SK-N-SH (cell line): ENCODE measurements around the gene SLC25A51. TPM values are rescaled to one million over a fixed set of nuclear protein-coding genes. Genes with fewer than 3 reads are reported as not detected.

Source experiments
- CTCF ChIA-PET: fragments of 300-600, 350-600 bp; formaldehyde crosslinking; extraction: SDS; loops from one replicate; lab custom pipeline; 2021; lab: Yijun Ruan, JAX
- POLR2A ChIA-PET: fragments of 350-600 bp; sonication (Branson Sonifier 250); formaldehyde crosslinking; extraction: SDS; loops from one replicate; lab custom pipeline; 2020; ENCODE audit warnings: antibody characterized with exemption, inconsistent platforms; lab: Yijun Ruan, JAX
- DNase-seq: peaks from one replicate; pipeline ENCODE4 v3.0.0; 2012
- H2AFZ ChIP-seq: fragments of 200-600 bp; sonication (generic); 2 replicates; pipeline ENCODE4 v1.8.1; 2016; ENCODE audit warnings: antibody characterized with exemption, mild to moderate bottlenecking, low read depth
- H3F3A ChIP-seq: fragments of 200-600 bp; sonication (generic); replicated peaks from 2 replicates; pipeline ENCODE3; 2016; ENCODE audit warnings: antibody characterized with exemption, mild to moderate bottlenecking; ENCODE audit not compliant: insufficient read depth
- H3K27ac ChIP-seq, 2 experiments: fragments of 200-500 bp in 1 of 2; fragments of 200-600 bp in 1 of 2; sonication (Bioruptor generic) in 1 of 2; sonication (generic), shearing (Covaris generic) in 1 of 2; 2 replicates each; pipeline versions ENCODE4 v1.5.1 to v1.6.1; 2014 to 2016; ENCODE audit warnings: low read depth in 2 of 2, inconsistent platforms in 1 of 2, low read length in 1 of 2, mild to moderate bottlenecking in 1 of 2, mixed read lengths in 1 of 2
- H3K27me3 ChIP-seq: fragments of 200-600 bp; sonication (generic), shearing (Covaris generic); 2 replicates; pipeline ENCODE4 v1.6.1; 2016; ENCODE audit warnings: mixed run types; ENCODE audit not compliant: insufficient read depth
- H3K36me3 ChIP-seq, 2 experiments: fragments of 200-500 bp in 1 of 2; fragments of 200-600 bp in 1 of 2; sonication (Bioruptor generic) in 1 of 2; sonication (generic) in 1 of 2; replicated peaks in 1 of 2; 2 replicates each; pipeline versions ENCODE3 to v1.5.1; 2014 to 2016; ENCODE audit warnings: low read length in 1 of 2, mild to moderate bottlenecking in 1 of 2; ENCODE audit not compliant: insufficient read depth in 2 of 2, control insufficient read depth in 1 of 2
- H3K4me1 ChIP-seq, 2 experiments: fragments of 200-500 bp in 1 of 2; fragments of 200-600 bp in 1 of 2; sonication (Bioruptor generic) in 1 of 2; sonication (generic), shearing (Covaris generic) in 1 of 2; 2 replicates each; pipeline versions ENCODE4 v1.5.1 to v1.6.1; 2014 to 2016; ENCODE audit warnings: low read depth in 1 of 2, low read length in 1 of 2, mixed run types in 1 of 2; ENCODE audit not compliant: insufficient read depth in 2 of 2, control insufficient read depth in 1 of 2
- H3K4me2 ChIP-seq: fragments of 200-600 bp; sonication (generic), shearing (Covaris generic); 2 replicates; pipeline ENCODE4 v1.6.1; 2017; ENCODE audit warnings: mixed run types
- H3K4me3 ChIP-seq, 2 experiments: fragments of 200-500 bp in 1 of 2; fragments of 200-600 bp in 1 of 2; sonication (Bioruptor generic) in 1 of 2; sonication (generic), shearing (Covaris generic) in 1 of 2; 2 replicates each; pipeline versions ENCODE4 v1.5.1 to v1.8.1; 2014 to 2016; ENCODE audit warnings: low read depth in 2 of 2, inconsistent platforms in 1 of 2, low read length in 1 of 2, mild to moderate bottlenecking in 1 of 2, mixed read lengths in 1 of 2, moderate library complexity in 1 of 2
- H3K79me2 ChIP-seq: fragments of 200-600 bp; sonication (generic); 2 replicates; pipeline ENCODE4 v1.8.1; 2017; ENCODE audit warnings: mild to moderate bottlenecking; ENCODE audit not compliant: insufficient read depth
- H3K9ac ChIP-seq: fragments of 200-600 bp; sonication (generic); 2 replicates; pipeline ENCODE4 v1.6.1; 2017; ENCODE audit warnings: mixed run types
- H3K9me2 ChIP-seq: fragments of 200-600 bp; sonication (generic); 2 replicates; pipeline ENCODE4 v1.6.1; 2017; ENCODE audit warnings: mixed run types
- H3K9me3 ChIP-seq: fragments of 200-600 bp; sonication (generic); 2 replicates; pipeline ENCODE4 v1.6.1; 2017; ENCODE audit warnings: mixed run types, mild to moderate bottlenecking, moderate library complexity
- H4K20me1 ChIP-seq: fragments of 200-600 bp; sonication (generic); 2 replicates; pipeline ENCODE4 v1.6.1; 2017; ENCODE audit warnings: mild to moderate bottlenecking, mixed run types; ENCODE audit not compliant: insufficient read depth
- CHD2 ChIP-seq: fragments of 150-350 bp; IDR thresholded peaks from 2 replicates; pipeline ENCODE4 v1.6.1; 2018; ENCODE audit warnings: low read length; ENCODE audit not compliant: partially characterized antibody
- FOSL2 ChIP-seq: IDR thresholded peaks from 2 replicates; pipeline ENCODE4 v1.4.0; 2012; ENCODE audit warnings: low read depth, mild to moderate bottlenecking, moderate library complexity, borderline replicate concordance
- FOXM1 ChIP-seq: IDR thresholded peaks from 2 replicates; pipeline ENCODE4 v1.4.0; 2012; ENCODE audit warnings: low read depth, mild to moderate bottlenecking
- JUND ChIP-seq: IDR thresholded peaks from 2 replicates; pipeline ENCODE4 v1.4.0; 2012
- MEF2A ChIP-seq: IDR thresholded peaks from 2 replicates; pipeline ENCODE4 v1.4.0; 2012; ENCODE audit warnings: low read depth, borderline replicate concordance
- NFIC ChIP-seq: IDR thresholded peaks from 2 replicates; pipeline ENCODE4 v1.4.0; 2012; ENCODE audit warnings: borderline replicate concordance
- POLR2AphosphoS5 ChIP-seq: IDR thresholded peaks from 2 replicates; pipeline ENCODE4 v1.6.1; 2012; ENCODE audit warnings: low read depth, low read length
- RAD21 ChIP-seq: IDR thresholded peaks from 2 replicates; pipeline ENCODE4 v1.6.1; 2012; ENCODE audit warnings: mild to moderate bottlenecking, low read length
- RCOR1 ChIP-seq: fragments of 150-350 bp; IDR thresholded peaks from 2 replicates; pipeline ENCODE4 v1.6.1; 2017; ENCODE audit warnings: antibody characterized with exemption, low read length
- RFX5 ChIP-seq: IDR thresholded peaks from 2 replicates; pipeline ENCODE4 v1.6.1; 2012; ENCODE audit warnings: mild to moderate bottlenecking, improper control_type of control experiment, low read length
- SIN3A ChIP-seq: IDR thresholded peaks from 2 replicates; pipeline ENCODE4 v1.6.1; 2012; ENCODE audit warnings: low read depth, mild to moderate bottlenecking, low read length, moderate library complexity, borderline replicate concordance
- SMC3 ChIP-seq: IDR thresholded peaks from 2 replicates; pipeline ENCODE4 v1.6.1; 2012; ENCODE audit warnings: low read depth, low read length, improper control_type of control experiment
- TEAD4 ChIP-seq: IDR thresholded peaks from 2 replicates; pipeline ENCODE4 v1.4.0; 2012; ENCODE audit warnings: mild to moderate bottlenecking, borderline replicate concordance; ENCODE audit not compliant: insufficient read depth
- USF1 ChIP-seq: IDR thresholded peaks from 2 replicates; pipeline ENCODE4 v1.4.0; 2012; ENCODE audit warnings: low read depth, borderline replicate concordance
- WGBS: methylation state at CpG from one replicate; pipeline ENCODE4 v1.1.6; 2017; ENCODE audit warnings: low lambda C conversion rate; 5-methylcytosine and 5-hydroxymethylcytosine counted together
- polyA plus RNA-seq, 3 experiments: library from polyadenylated mRNA; depleted of rRNA; stranded (reverse); fragments of >200 nt; gene quantifications; 2 replicates each; pipeline ENCODE4 v1.2.3, GENCODE V29; 2012
- TF ChIP-seq, protein P1 (sequence below): fragments of 200-600 bp; sonication (generic); IDR thresholded peaks from 2 replicates; pipeline ENCODE4 v1.6.1; 2017; ENCODE audit warnings: antibody characterized with exemption, mild to moderate bottlenecking, moderate library complexity
- TF ChIP-seq, protein P2 (sequence below): fragments of 150-350 bp; IDR thresholded peaks from 2 replicates; pipeline ENCODE4 v1.6.1; 2017; ENCODE audit warnings: antibody characterized with exemption, low read length, low read depth, borderline replicate concordance

SLC25A51 gene
- polyA plus RNA-seq, 1 of the 3 experiments (the other 2 are of a cell fraction), result 13.3 TPM

- TF ChIP-seq, protein P1, sequence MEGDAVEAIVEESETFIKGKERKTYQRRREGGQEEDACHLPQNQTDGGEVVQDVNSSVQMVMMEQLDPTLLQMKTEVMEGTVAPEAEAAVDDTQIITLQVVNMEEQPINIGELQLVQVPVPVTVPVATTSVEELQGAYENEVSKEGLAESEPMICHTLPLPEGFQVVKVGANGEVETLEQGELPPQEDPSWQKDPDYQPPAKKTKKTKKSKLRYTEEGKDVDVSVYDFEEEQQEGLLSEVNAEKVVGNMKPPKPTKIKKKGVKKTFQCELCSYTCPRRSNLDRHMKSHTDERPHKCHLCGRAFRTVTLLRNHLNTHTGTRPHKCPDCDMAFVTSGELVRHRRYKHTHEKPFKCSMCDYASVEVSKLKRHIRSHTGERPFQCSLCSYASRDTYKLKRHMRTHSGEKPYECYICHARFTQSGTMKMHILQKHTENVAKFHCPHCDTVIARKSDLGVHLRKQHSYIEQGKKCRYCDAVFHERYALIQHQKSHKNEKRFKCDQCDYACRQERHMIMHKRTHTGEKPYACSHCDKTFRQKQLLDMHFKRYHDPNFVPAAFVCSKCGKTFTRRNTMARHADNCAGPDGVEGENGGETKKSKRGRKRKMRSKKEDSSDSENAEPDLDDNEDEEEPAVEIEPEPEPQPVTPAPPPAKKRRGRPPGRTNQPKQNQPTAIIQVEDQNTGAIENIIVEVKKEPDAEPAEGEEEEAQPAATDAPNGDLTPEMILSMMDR, result no peak
Observed at GRCh38 chr9:37852222-37852621, 51.7 kb downstream of the SLC25A51 start (continued).

DNA sequence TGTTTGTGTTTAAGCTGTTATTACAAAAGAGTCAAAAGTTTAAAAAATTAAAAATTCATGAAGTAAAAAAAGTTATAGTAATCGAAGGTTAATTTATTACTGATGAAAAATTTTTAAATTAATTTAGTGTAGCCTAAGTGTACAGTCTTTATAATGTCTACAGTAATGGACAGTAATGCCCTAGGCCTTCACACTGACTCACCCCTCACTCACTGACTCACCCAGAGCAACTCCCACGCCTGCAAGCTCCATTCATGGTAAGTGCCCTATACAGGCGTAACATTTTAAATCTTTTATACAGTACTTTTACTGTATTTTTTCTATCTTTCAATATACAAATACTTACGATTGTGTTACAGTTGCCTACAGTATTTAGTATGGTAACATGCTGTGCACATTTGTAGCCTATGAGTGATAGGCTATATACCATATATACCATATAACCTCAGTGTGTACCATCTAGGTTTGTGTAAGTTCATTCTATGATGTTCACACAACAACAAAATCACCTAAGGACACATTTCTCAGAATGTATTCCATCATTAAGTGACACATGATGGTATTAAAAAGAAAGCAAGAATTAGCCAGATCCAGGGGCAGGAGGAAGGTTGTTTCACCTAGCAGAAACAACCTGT lies 63.2 kb downstream of the SLC25A51 start:
- Histone ChIP-seq H3K27ac (peak overlapping the region in 1 of 2 experiments; percentile 56; a peak in 2 of 4 replicates), H3K9me3 (no peaks in the 10 kb centered on the region), H3K79me2 (peaks cover 53% of the 10 kb centered on the region), H3K9me2 (no peaks in the 10 kb centered on the region), H3K27me3 (no peaks in the 10 kb centered on the region), H2AFZ (no peak overlapping the region), H3K36me3 (peaks cover 13 to 54% of the 10 kb centered on the region in 2 experiments), H3K4me1 (peaks cover 4 to 6% of the 10 kb centered on the region in 2 experiments; a peak in 3 of 4 replicates), H3F3A (peaks cover 31% of the 10 kb centered on the region), H4K20me1 (0 out of 2 replicates have a peak, but pooled peaks cover 6% of the 10 kb centered on the region), H3K9ac (no peak overlapping the region), H3K4me2 (no peak overlapping the region), H3K4me3 (no peak overlapping the region)
- CTCF ChIA-PET, result no interaction called here
- POLR2A ChIA-PET, result interaction anchor here (0.9 kb wide), 1 partner anchor 91 kb away, joined by 3 read pairs; no protein-coding TSS in a partner anchor
- 26% methylated on average over 4 of the region's 4 CpGs for WGBS
- no peak for DNase-seq
- TF ChIP-seq JUND, result peak; percentile 69
- TF ChIP-seq FOSL2, result peak; percentile 83
- no peak for TF ChIP-seq FOXM1

- H3K36me3 ChIP-seq, result peaks cover 11 to 48% of the 10 kb centered on the region in 2 experiments
- H3K9me2 ChIP-seq, result no peaks in the 10 kb centered on the region
- H3K27ac ChIP-seq, result peak overlapping the region in 1 of 2 experiments; percentile 56; a peak in 2 of 4 replicates
- H3K9me3 ChIP-seq, result no peaks in the 10 kb centered on the region
- ChIA-PET POLR2A (interaction anchor here (0.9 kb wide), 1 partner anchor 90 kb away, joined by 3 read pairs; no protein-coding TSS in a partner anchor), CTCF (interaction anchor here (1.1 to 1.5 kb wide), 3 partner anchors 11 to 19 kb away, joined by 3 read pairs; no protein-coding TSS in a partner anchor)
- H3K27me3 ChIP-seq, result no peaks in the 10 kb centered on the region
- peaks cover 57% of the 10 kb centered on the region for H3K79me2 ChIP-seq
- H4K20me1 ChIP-seq, result 0 out of 2 replicates have a peak, but pooled peaks cover 6% of the 10 kb centered on the region
- H3K4me1 ChIP-seq, result peaks cover 4 to 6% of the 10 kb centered on the region in 2 experiments; a peak in 3 of 4 replicates
- no peak overlapping the region for H2AFZ ChIP-seq
- no peak overlapping the region for H3K4me3 ChIP-seq
- WGBS, result 91% methylated on average over 3 of the region's 3 CpGs
- H3K4me2 ChIP-seq, result no peak overlapping the region
- no peak overlapping the region for H3K9ac ChIP-seq
- peak; percentile 17 for DNase-seq
- H3F3A ChIP-seq, result peaks cover 31% of the 10 kb centered on the region
- TF ChIP-seq RCOR1, result no peak
- TF ChIP-seq MEF2A, result no peak
- TF ChIP-seq TEAD4, result no peak
- TF ChIP-seq, protein P2, sequence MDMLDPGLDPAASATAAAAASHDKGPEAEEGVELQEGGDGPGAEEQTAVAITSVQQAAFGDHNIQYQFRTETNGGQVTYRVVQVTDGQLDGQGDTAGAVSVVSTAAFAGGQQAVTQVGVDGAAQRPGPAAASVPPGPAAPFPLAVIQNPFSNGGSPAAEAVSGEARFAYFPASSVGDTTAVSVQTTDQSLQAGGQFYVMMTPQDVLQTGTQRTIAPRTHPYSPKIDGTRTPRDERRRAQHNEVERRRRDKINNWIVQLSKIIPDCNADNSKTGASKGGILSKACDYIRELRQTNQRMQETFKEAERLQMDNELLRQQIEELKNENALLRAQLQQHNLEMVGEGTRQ, result no peak
- no peak for TF ChIP-seq SMC3
- no peak for TF ChIP-seq RAD21
- TF ChIP-seq RFX5, result no peak
- TF ChIP-seq SIN3A, result no peak
- TF ChIP-seq, protein P1, result no peak
- no peak for TF ChIP-seq FOSL2
- TF ChIP-seq FOXM1, result no peak
- no peak for TF ChIP-seq POLR2AphosphoS5
- no peak for TF ChIP-seq CHD2
- no peak for TF ChIP-seq NFIC
- no peak for TF ChIP-seq USF1
- TF ChIP-seq JUND, result no peak
Observed at GRCh38 chr9:37839496-37840461, 64.1 kb downstream of the SLC25A51 start.
